Panc1 (cell line): Measurements from ENCODE around the gene FRG2. TPM values are rescaled to one million over a fixed set of nuclear protein-coding genes. Genes with fewer than 3 reads are reported as not detected.

Source experiments
- ATAC-seq: fragments of 200-7000 bp; cut with Tn5 transposase; 2 replicates; pipeline ENCODE4 v1.9.1; 2020; ENCODE audit warnings: mild to moderate bottlenecking, moderate library complexity
- BruUV-seq: library from RNA; stranded (reverse); fragments of 400-500 nt; replicated peaks from 2 replicates; lab custom pipeline; 2021; lab: Mats Ljungman, UMichigan
- CTCF ChIA-PET: fragments of 300-600 bp; sonication (Branson Sonifier 250); formaldehyde crosslinking; loops from one replicate; lab custom pipeline; 2022; ENCODE audit warnings: antibody characterized with exemption; lab: Charles Lee
- POLR2A ChIA-PET: fragments of 300-600 bp; sonication (Branson Sonifier 250); formaldehyde crosslinking; loops from one replicate; lab custom pipeline; 2022; ENCODE audit warnings: antibody characterized with exemption; lab: Charles Lee
- DNase-seq: peaks from one replicate; pipeline ENCODE4 v3.0.0-alpha.2; 2010; ENCODE audit warnings: low read depth, low spot score
- H3K27ac ChIP-seq: 2 replicates; pipeline ENCODE4 v1.5.1; 2011; ENCODE audit warnings: mild to moderate bottlenecking, low read length, inconsistent platforms
- H3K27me3 ChIP-seq: fragments of 200-500 bp; sonication (Bioruptor generic); 2 replicates; pipeline ENCODE4 v1.6.0; 2014; ENCODE audit warnings: low read length, inconsistent platforms; ENCODE audit not compliant: control insufficient read depth, insufficient read depth
- H3K36me3 ChIP-seq: fragments of 200-500 bp; sonication (Bioruptor generic); 2 replicates; pipeline ENCODE4 v1.5.1; 2014; ENCODE audit warnings: inconsistent platforms, mild to moderate bottlenecking, low read length, moderate library complexity; ENCODE audit not compliant: control insufficient read depth, insufficient read depth
- H3K4me1 ChIP-seq: 2 replicates; pipeline ENCODE4 v1.5.1; 2011; ENCODE audit warnings: inconsistent platforms, mild to moderate bottlenecking, low read length, moderate library complexity; ENCODE audit not compliant: control insufficient read depth, insufficient read depth
- H3K4me3 ChIP-seq, 2 experiments: 2 replicates each; pipeline ENCODE4 v1.5.1; 2011 to 2012; ENCODE audit warnings: low read depth in 2 of 2, low read length in 2 of 2, mild to moderate bottlenecking in 2 of 2, inconsistent platforms in 1 of 2, moderate library complexity in 1 of 2
- H3K9me3 ChIP-seq: fragments of 200-500 bp; sonication (Bioruptor generic); 2 replicates; pipeline ENCODE4 v1.5.1; 2014; ENCODE audit warnings: low read depth, mild to moderate bottlenecking, inconsistent platforms, low read length, moderate library complexity; ENCODE audit not compliant: control insufficient read depth, insufficient read depth
- POLR2AphosphoS5 ChIP-seq: IDR thresholded peaks from 2 replicates; pipeline ENCODE4 v1.6.1; 2012; ENCODE audit warnings: mild to moderate bottlenecking, low read depth, low read length, moderate library complexity
- SIN3A ChIP-seq: IDR thresholded peaks from 2 replicates; pipeline ENCODE4 v1.6.1; 2012; ENCODE audit warnings: low read depth, mild to moderate bottlenecking, low read length, moderate library complexity, borderline replicate concordance; ENCODE audit not compliant: insufficient read depth
- TCF7L2 ChIP-seq: IDR thresholded peaks from 2 replicates; pipeline ENCODE4 v1.6.1; 2011; ENCODE audit warnings: mild to moderate bottlenecking, low read depth, low read length, inconsistent platforms
- in situ Hi-C: cut with HindIII; loops from 2 replicates; pipeline ENCODE4 v1.10.0; 2016; ENCODE audit warnings: low sequenced_read_pairs, low pct_unique_long_range_greater_than_20kb
- intact Hi-C: fragments of 100-400 bp; cut with micrococcal nuclease; formaldehyde crosslinking; loops from one replicate; pipeline ENCODE4 v1.10.0; 2022; ENCODE audit not compliant: unreplicated experiment
- total RNA-seq: library from RNA; stranded (reverse); gene quantifications from one replicate; pipeline ENCODE4 v1.2.1, GENCODE V29; 2021; ENCODE audit not compliant: unreplicated experiment
- TF ChIP-seq, protein P1 (sequence below), 2 experiments: IDR thresholded peaks; 2 replicates each; pipeline ENCODE4 v1.6.1; 2011 to 2012; ENCODE audit warnings: low read depth in 2 of 2, control low read depth in 1 of 2, low read length in 1 of 2, mild to moderate bottlenecking in 1 of 2, moderate library complexity in 1 of 2; ENCODE audit not compliant: insufficient read depth in 1 of 2
- TF ChIP-seq, protein P2 (sequence below): fragments of 450-650 bp; IDR thresholded peaks from 2 replicates; pipeline ENCODE4 v1.5.1; 2017; ENCODE audit warnings: mild to moderate bottlenecking

Gene FRG2
- total RNA-seq, 1 experiment from 2014 or later, result not detected

DNA sequence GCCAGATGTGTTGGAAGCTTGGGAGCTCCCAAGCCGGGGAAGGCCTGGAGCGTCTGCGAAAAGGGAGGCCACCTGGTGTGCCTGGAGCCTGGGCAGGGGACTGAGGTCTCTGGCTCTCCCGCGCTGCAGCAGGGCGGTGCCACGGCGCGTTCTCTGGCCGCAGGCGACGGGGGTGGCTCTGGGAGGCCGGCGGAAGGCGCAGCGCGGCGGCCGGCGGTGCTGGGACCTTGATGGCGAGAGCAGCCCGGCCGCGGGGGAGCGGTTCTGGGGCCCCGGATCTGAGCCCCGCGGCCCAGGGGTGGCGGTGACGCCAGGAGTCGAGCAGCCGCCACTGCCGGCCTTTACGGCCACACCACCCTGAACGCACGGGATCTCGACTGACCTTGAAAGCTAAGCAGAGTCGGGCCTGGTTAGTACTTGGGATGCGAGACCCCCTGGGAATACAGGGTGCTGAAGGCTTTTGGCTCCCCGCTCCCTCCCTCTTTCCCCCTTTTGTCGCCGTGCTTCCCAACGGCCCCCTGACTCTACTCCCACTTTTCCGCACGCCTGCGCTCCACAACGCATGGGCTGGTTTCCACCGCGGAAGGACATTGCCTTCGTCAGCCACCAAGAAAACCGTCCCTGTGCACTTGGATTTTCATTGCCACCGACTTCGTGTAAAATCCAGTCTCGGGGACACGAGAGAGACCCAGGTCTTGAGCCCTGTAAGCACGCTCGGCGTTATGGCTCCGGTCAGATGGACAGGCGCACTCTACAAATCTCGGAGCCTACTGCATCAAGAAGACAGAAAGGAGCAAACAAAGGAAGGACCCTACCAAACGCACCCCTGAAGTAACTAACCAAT is 9.5 kb downstream of the FRG2 start:
- TF ChIP-seq SIN3A (no peak), TCF7L2 (no peak)
- TF ChIP-seq, protein P1, sequence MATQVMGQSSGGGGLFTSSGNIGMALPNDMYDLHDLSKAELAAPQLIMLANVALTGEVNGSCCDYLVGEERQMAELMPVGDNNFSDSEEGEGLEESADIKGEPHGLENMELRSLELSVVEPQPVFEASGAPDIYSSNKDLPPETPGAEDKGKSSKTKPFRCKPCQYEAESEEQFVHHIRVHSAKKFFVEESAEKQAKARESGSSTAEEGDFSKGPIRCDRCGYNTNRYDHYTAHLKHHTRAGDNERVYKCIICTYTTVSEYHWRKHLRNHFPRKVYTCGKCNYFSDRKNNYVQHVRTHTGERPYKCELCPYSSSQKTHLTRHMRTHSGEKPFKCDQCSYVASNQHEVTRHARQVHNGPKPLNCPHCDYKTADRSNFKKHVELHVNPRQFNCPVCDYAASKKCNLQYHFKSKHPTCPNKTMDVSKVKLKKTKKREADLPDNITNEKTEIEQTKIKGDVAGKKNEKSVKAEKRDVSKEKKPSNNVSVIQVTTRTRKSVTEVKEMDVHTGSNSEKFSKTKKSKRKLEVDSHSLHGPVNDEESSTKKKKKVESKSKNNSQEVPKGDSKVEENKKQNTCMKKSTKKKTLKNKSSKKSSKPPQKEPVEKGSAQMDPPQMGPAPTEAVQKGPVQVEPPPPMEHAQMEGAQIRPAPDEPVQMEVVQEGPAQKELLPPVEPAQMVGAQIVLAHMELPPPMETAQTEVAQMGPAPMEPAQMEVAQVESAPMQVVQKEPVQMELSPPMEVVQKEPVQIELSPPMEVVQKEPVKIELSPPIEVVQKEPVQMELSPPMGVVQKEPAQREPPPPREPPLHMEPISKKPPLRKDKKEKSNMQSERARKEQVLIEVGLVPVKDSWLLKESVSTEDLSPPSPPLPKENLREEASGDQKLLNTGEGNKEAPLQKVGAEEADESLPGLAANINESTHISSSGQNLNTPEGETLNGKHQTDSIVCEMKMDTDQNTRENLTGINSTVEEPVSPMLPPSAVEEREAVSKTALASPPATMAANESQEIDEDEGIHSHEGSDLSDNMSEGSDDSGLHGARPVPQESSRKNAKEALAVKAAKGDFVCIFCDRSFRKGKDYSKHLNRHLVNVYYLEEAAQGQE (IDR thresholded peaks at IDR 0.05; ENCODE audit: insufficient read depth in 1 of 2, low read depth in 2 of 2, low read length in 1 of 2), result no peak
- TF ChIP-seq, protein P2, sequence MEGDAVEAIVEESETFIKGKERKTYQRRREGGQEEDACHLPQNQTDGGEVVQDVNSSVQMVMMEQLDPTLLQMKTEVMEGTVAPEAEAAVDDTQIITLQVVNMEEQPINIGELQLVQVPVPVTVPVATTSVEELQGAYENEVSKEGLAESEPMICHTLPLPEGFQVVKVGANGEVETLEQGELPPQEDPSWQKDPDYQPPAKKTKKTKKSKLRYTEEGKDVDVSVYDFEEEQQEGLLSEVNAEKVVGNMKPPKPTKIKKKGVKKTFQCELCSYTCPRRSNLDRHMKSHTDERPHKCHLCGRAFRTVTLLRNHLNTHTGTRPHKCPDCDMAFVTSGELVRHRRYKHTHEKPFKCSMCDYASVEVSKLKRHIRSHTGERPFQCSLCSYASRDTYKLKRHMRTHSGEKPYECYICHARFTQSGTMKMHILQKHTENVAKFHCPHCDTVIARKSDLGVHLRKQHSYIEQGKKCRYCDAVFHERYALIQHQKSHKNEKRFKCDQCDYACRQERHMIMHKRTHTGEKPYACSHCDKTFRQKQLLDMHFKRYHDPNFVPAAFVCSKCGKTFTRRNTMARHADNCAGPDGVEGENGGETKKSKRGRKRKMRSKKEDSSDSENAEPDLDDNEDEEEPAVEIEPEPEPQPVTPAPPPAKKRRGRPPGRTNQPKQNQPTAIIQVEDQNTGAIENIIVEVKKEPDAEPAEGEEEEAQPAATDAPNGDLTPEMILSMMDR, result no peak
- H3K27me3 ChIP-seq, result no peaks in the 10 kb centered on the region; the same call in 1 of the 2 replicates
- POLR2A ChIA-PET, result no interaction called here
- BruUV-seq, result no TSS peak
- DNase-seq (no peak), ATAC-seq (no peak)
- in situ Hi-C loops, result no loop called here
- no peaks in the 10 kb centered on the region for H3K36me3 ChIP-seq
- H3K4me3 ChIP-seq, result no peak overlapping the region
- no peaks in the 10 kb centered on the region for H3K9me3 ChIP-seq
- CTCF ChIA-PET, result no interaction called here
- H3K27ac ChIP-seq, result no peak overlapping the region
- no peaks in the 10 kb centered on the region for H3K4me1 ChIP-seq
- intact Hi-C loops, result no loop called here

DNA sequence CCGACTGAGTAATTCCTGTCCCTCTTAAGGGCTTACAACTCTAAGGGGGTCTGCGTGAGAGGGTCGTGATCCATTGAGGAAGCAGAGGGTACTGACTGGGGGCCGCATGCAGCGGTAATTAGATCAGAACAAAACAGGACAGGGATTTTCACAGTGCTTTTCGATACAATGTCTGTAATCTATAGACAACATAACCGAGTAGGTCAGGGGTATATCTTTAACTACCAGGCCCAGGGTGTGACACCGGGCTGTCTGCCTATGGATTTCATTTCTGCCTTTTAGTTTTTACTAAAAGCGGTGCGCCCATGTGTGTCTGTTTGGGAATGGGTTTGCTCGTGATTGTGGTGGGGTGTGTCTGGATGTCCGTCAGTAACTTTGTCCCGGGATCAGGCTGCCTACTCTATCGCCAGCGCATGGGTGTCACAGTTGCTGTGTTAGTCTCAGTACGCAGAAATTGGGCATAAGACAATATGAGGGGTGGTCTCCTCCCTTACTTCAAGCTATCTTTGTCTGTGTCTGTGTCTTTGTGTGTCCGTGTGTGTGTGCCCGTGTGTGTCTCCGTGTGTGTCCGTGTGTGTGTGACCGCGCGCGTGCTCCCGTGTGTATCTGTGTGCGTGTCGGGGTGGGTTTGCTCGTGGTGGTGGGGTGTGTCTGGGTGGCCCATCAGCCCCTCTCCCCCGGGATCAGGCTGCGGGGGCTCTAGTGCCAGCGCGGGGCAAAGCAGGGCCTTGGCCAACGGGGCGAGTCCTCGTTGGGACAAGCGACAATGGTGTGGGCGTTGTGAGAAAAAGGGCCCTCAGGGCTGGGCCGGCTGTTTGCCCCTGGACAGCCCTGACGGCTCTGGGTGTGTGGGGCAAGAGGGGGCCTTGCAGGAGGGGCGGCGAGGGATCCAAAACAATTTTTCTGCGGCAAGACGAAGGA is 10.4 kb downstream of the FRG2 start:
- no peak overlapping the region for H3K4me3 ChIP-seq
- BruUV-seq, result no TSS peak
- H3K27me3 ChIP-seq, result no peaks in the 10 kb centered on the region; the same call in 1 of the 2 replicates
- CTCF ChIA-PET, result no interaction called here
- no peaks in the 10 kb centered on the region for H3K36me3 ChIP-seq
- no peaks in the 10 kb centered on the region for H3K9me3 ChIP-seq
- no peak for DNase-seq
- intact Hi-C loops (no loop called here), in situ Hi-C loops (no loop called here)
- POLR2A ChIA-PET, result no interaction called here
- no peak overlapping the region for H3K27ac ChIP-seq
- no peak for ATAC-seq
- H3K4me1 ChIP-seq, result no peaks in the 10 kb centered on the region
- no peak for TF ChIP-seq POLR2AphosphoS5
- no peak for TF ChIP-seq TCF7L2
- TF ChIP-seq, protein P2, result no peak
- TF ChIP-seq, protein P1 (IDR thresholded peaks at IDR 0.05; ENCODE audit: insufficient read depth in 1 of 2, low read depth in 2 of 2, low read length in 1 of 2), result no peak
- no peak for TF ChIP-seq SIN3A
